A673 (cell line): ENCODE results near the gene ANXA10. TPM values are rescaled to one million over a fixed set of nuclear protein-coding genes. Genes with fewer than 3 reads are reported as not detected.

Experiments used
- BruUV-seq: library from RNA; stranded (reverse); fragments of 400-500 nt; replicated peaks from 2 replicates; lab custom pipeline; 2021; lab: Mats Ljungman, UMichigan
- CTCF ChIA-PET: fragments of 300-600 bp; sonication (Branson Sonifier 250); formaldehyde crosslinking; loops from one replicate; lab custom pipeline; 2022; ENCODE audit warnings: antibody characterized with exemption; lab: Charles Lee
- POLR2A ChIA-PET: fragments of 300-600 bp; sonication (Branson Sonifier 250); formaldehyde crosslinking; loops from one replicate; lab custom pipeline; 2022; ENCODE audit warnings: antibody characterized with exemption; ENCODE audit not compliant: low non-redundant PET; lab: Charles Lee
- DNase-seq: peaks from one replicate; pipeline ENCODE4 v3.0.0-alpha.2; 2015; ENCODE audit warnings: low spot score
- H3K27ac ChIP-seq: fragments of 200-600 bp; sonication (generic); 2 replicates; pipeline ENCODE4 v1.5.1; 2016; ENCODE audit warnings: mixed run types, low read depth, mild to moderate bottlenecking, mixed read lengths, antibody characterized with exemption, low read length; ENCODE audit not compliant: poor library complexity, severe bottlenecking
- H3K27me3 ChIP-seq: fragments of 200-600 bp; sonication (generic); replicated peaks from 2 replicates; pipeline ENCODE4 v1.6.1; 2017; ENCODE audit warnings: mixed run types, low read depth, mild to moderate bottlenecking, mixed read lengths, antibody characterized with exemption, low read length; ENCODE audit not compliant: insufficient read depth, poor library complexity
- H3K36me3 ChIP-seq: fragments of 200-600 bp; sonication (generic); 2 replicates; pipeline ENCODE4 v1.6.1; 2016; ENCODE audit warnings: mixed run types, mild to moderate bottlenecking, mixed read lengths, antibody characterized with exemption, low read length; ENCODE audit not compliant: insufficient read depth, poor library complexity, severe bottlenecking
- H3K4me1 ChIP-seq: fragments of 200-600 bp; sonication (generic); 2 replicates; pipeline ENCODE4 v1.6.1; 2017; ENCODE audit warnings: mixed run types, mild to moderate bottlenecking, mixed read lengths, antibody characterized with exemption, low read length; ENCODE audit not compliant: insufficient read depth, poor library complexity, severe bottlenecking
- H3K4me3 ChIP-seq: fragments of 200-600 bp; sonication (generic); 2 replicates; pipeline ENCODE4 v1.5.1; 2016; ENCODE audit warnings: low read depth, mixed run types, mild to moderate bottlenecking, mixed read lengths, low read length; ENCODE audit not compliant: poor library complexity, severe bottlenecking
- H3K9me3 ChIP-seq: fragments of 200-600 bp; sonication (generic); 2 replicates; pipeline ENCODE4 v1.6.1; 2016; ENCODE audit warnings: mixed run types, low read depth, mild to moderate bottlenecking, mixed read lengths, antibody characterized with exemption, low read length; ENCODE audit not compliant: poor library complexity, severe bottlenecking
- CTCF ChIP-seq: fragments of 300-800, 200-600 bp; sonication (generic); conservative IDR thresholded peaks from 2 replicates; pipeline ENCODE4 v1.5.1; 2017; ENCODE audit warnings: low read depth, mild to moderate bottlenecking, antibody characterized with exemption, low read length, moderate library complexity, mixed read lengths
- EZH2 ChIP-seq: fragments of 200-600 bp; sonication (generic); IDR thresholded peaks from 2 replicates; pipeline ENCODE4 v1.6.1; 2017; ENCODE audit warnings: borderline replicate concordance, low read depth, mild to moderate bottlenecking, mixed read lengths, antibody characterized with exemption, low read length; ENCODE audit not compliant: poor library complexity, severe bottlenecking
- intact Hi-C: fragments of 100-400 bp; cut with micrococcal nuclease; formaldehyde crosslinking; loops from one replicate; pipeline ENCODE4 v1.10.0; 2022; ENCODE audit not compliant: unreplicated experiment
- total RNA-seq: library from RNA; stranded (reverse); gene quantifications from 2 replicates; pipeline ENCODE4 v1.2.3, GENCODE V29; 2021

ANXA10 gene
- total RNA-seq, 1 experiment from 2014 or later: not detected

GRCh38 chr4:168118116-168118655, 25.8 kb downstream of the ANXA10 start:
- H3K36me3 ChIP-seq: no peaks in the 10 kb centered on the region
- peak; percentile 12 for DNase-seq
- TF ChIP-seq CTCF: no peak
- TF ChIP-seq EZH2: no peak
- H3K9me3 ChIP-seq: no peaks in the 10 kb centered on the region
- intact Hi-C loops: no loop called here
- ChIA-PET POLR2A (no interaction called here), CTCF (no interaction called here)
- no TSS peak for BruUV-seq
- H3K27me3 ChIP-seq: no peaks in the 10 kb centered on the region
- no peak overlapping the region for H3K27ac ChIP-seq
- H3K4me1 ChIP-seq: peaks cover 4% of the 10 kb centered on the region
- H3K4me3 ChIP-seq: no peak overlapping the region

GRCh38 chr4:168119100-168119499, 26.8 kb downstream of the ANXA10 start:
- intact Hi-C loops: no loop called here
- Histone ChIP-seq H3K4me3 (no peak overlapping the region), H3K4me1 (peaks cover 4% of the 10 kb centered on the region), H3K27me3 (no peaks in the 10 kb centered on the region), H3K36me3 (no peaks in the 10 kb centered on the region), H3K9me3 (no peaks in the 10 kb centered on the region), H3K27ac (no peak overlapping the region)
- TF ChIP-seq EZH2 (no peak), CTCF (no peak)
- no TSS peak for BruUV-seq
- ChIA-PET POLR2A (no interaction called here), CTCF (no interaction called here)
- peak; percentile 4 for DNase-seq

GRCh38 chr4:168119890-168120289, 27.6 kb downstream of the ANXA10 start:
- intact Hi-C loops: no loop called here
- ChIA-PET CTCF (no interaction called here), POLR2A (no interaction called here)
- Histone ChIP-seq H3K27me3 (no peaks in the 10 kb centered on the region), H3K36me3 (no peaks in the 10 kb centered on the region), H3K27ac (no peak overlapping the region), H3K9me3 (no peaks in the 10 kb centered on the region), H3K4me1 (peaks cover 4% of the 10 kb centered on the region), H3K4me3 (no peak overlapping the region)
- no peak for DNase-seq
- no peak for TF ChIP-seq EZH2
- no TSS peak for BruUV-seq

- no TSS peak for BruUV-seq
- intact Hi-C loops: no loop called here
Observed at GRCh38 chr4:168120811-168121210, 28.5 kb downstream of the ANXA10 start.

More at GRCh38 chr4:168120811-168121210, 28.5 kb downstream of the ANXA10 start:
- Histone ChIP-seq H3K9me3 (no peaks in the 10 kb centered on the region), H3K4me3 (no peak overlapping the region), H3K27me3 (no peaks in the 10 kb centered on the region), H3K36me3 (no peaks in the 10 kb centered on the region), H3K4me1 (peaks cover 4% of the 10 kb centered on the region), H3K27ac (no peak overlapping the region)
- POLR2A ChIA-PET: no interaction called here
- TF ChIP-seq EZH2: no peak
- DNase-seq: no peak
- CTCF ChIA-PET: no interaction called here
